ENCODE measurements around the gene GGA3. TPM values are rescaled to one million over a fixed set of nuclear protein-coding genes. Genes with fewer than 3 reads are reported as not detected.
A peak's percentile ranks its signal among the peaks of the same experiment; 100 is the strongest.
"Not testable (repeated sequence)": the region's sequence is repeated elsewhere in the genome, so short reads cannot be mapped to it uniquely, and the experiment has no call there.

GGA3 gene
- 10 to 100 TPM; 72.9 to 76.7 TPM for total RNA-seq

- Mint-ChIP-seq H3K27ac (peak within 1 kb of the TSS; percentile 96), H3K4me3 (peak within 1 kb of the TSS; percentile 88), H3K36me3 (ENCODE audit: low read depth) (peaks cover 41% of the 10 kb centered on the region), H3K27me3 (no peaks in the 10 kb centered on the region), H3K4me1 (peaks cover 48% of the 10 kb centered on the region), H3K9me3 (ENCODE audit: low read depth) (no peaks in the 10 kb centered on the region)
- ChIA-PET POLR2A (interaction anchor here (0.5 to 4.5 kb wide), 17 partner anchors 10 to 255 kb away, joined by 3 to 73 read pairs (median 6); partner anchors contain the start of genes GRB2, MIF4GD, SLC25A19 and SUMO2), CTCF (interaction anchor here (0.6 to 5.5 kb wide), 17 partner anchors 9 to 151 kb away, joined by 3 to 78 read pairs (median 4); partner anchors contain the start of genes GRB2, MIF4GD, NUP85 and SLC25A19)
- ATAC-seq (peak; percentile 91), DNase-seq (peak; percentile 98)
- intact Hi-C loops (cut with DNase I, micrococcal nuclease): loop anchor here (1.0 to 10.0 kb wide), 18 partner anchors 9 to 593 kb away; partner anchors contain the start of genes SLC25A19 (in 2 of the 2), TSEN54 (in 2 of the 2), CASKIN2 (in 1 of the 2) and GRB2 (in 1 of the 2)
Measured at GRCh38 chr17:75261336-75262111, at the start of gene GGA3, which contains the start of gene MRPS7. Gene GGA3 (minus strand): TSS chr17:75261606. CDS start chr17:75261587, 19 bp downstream. Gene MRPS7 (plus strand): TSS chr17:75261879. CDS start chr17:75261901, 22 bp downstream.

GRCh38 chr17:75308732-75309629 lies 47.6 kb upstream of the GGA3 start:
- Mint-ChIP-seq H3K27me3 (no peaks in the 10 kb centered on the region), H3K4me1 (peaks cover 7% of the 10 kb centered on the region), H3K4me3 (no peak overlapping the region), H3K36me3 (ENCODE audit: low read depth) (no peaks in the 10 kb centered on the region), H3K27ac (no peak overlapping the region), H3K9me3 (ENCODE audit: low read depth) (no peaks in the 10 kb centered on the region)
- ChIA-PET CTCF (interaction anchor here (1.2 to 1.4 kb wide), 2 partner anchors 14 to 103 kb away, joined by 4 to 6 read pairs; no protein-coding TSS in a partner anchor), POLR2A (no interaction called here)
- DNase-seq (no peak), ATAC-seq (no peak)
- intact Hi-C loops (cut with DNase I, micrococcal nuclease): no loop called here

- no peaks in the 10 kb centered on the region for H3K9me3 Mint-ChIP-seq (ENCODE audit: low read depth)
- H3K27me3 Mint-ChIP-seq: no peaks in the 10 kb centered on the region
- intact Hi-C loops (cut with DNase I, micrococcal nuclease): no loop called here
- no peaks in the 10 kb centered on the region for H3K36me3 Mint-ChIP-seq (ENCODE audit: low read depth)
- ChIA-PET POLR2A (interaction anchor here (0.7 kb wide), 1 partner anchor 38 kb away, joined by 5 read pairs; no protein-coding TSS in a partner anchor), CTCF (interaction anchor here (1.0 to 1.4 kb wide), 3 partner anchors 8 to 104 kb away, joined by 3 to 6 read pairs (median 4); no protein-coding TSS in a partner anchor)
- ATAC-seq (no peak), DNase-seq (no peak)
- no peak overlapping the region for H3K4me3 Mint-ChIP-seq
- no peak overlapping the region for H3K27ac Mint-ChIP-seq
- H3K4me1 Mint-ChIP-seq: peaks cover 2% of the 10 kb centered on the region
Measured at GRCh38 chr17:75307957-75308731, 46.7 kb upstream of the GGA3 start.

GRCh38 chr17:75301502-75302206 lies 40.2 kb upstream of the GGA3 start:
- CTCF ChIA-PET: interaction anchor here (1.2 to 2.5 kb wide), 2 partner anchors 21 to 95 kb away, joined by 4 to 13 read pairs; no protein-coding TSS in a partner anchor
- Mint-ChIP-seq H3K27ac (no peak overlapping the region), H3K4me3 (no peak overlapping the region), H3K27me3 (no peaks in the 10 kb centered on the region), H3K4me1 (peaks cover 14% of the 10 kb centered on the region), H3K36me3 (ENCODE audit: low read depth) (no peaks in the 10 kb centered on the region), H3K9me3 (ENCODE audit: low read depth) (no peaks in the 10 kb centered on the region)
- DNase-seq: no peak
- POLR2A ChIA-PET: interaction anchor here (0.6 kb wide), 1 partner anchor 12 kb away, joined by 3 read pairs; no protein-coding TSS in a partner anchor
- no peak for ATAC-seq
- intact Hi-C loops (cut with DNase I, micrococcal nuclease): no loop called here

GRCh38 chr17:75301049-75301448 lies 39.6 kb upstream of the GGA3 start:
- intact Hi-C loops (cut with DNase I, micrococcal nuclease): no loop called here

GRCh38 chr17:75300280-75300679 lies 38.9 kb upstream of the GGA3 start:
- CTCF ChIA-PET: interaction anchor here (0.6 to 2.5 kb wide), 4 partner anchors 22 to 283 kb away, joined by 3 to 13 read pairs (median 4); no protein-coding TSS in a partner anchor
- no peaks in the 10 kb centered on the region for H3K27me3 Mint-ChIP-seq

More at GRCh38 chr17:75301049-75301448, 39.6 kb upstream of the GGA3 start:
- ATAC-seq (no peak), DNase-seq (no peak)
- H3K4me1 Mint-ChIP-seq: peaks cover 18% of the 10 kb centered on the region
- no peak overlapping the region for H3K27ac Mint-ChIP-seq
- H3K4me3 Mint-ChIP-seq: no peak overlapping the region
- H3K9me3 Mint-ChIP-seq (ENCODE audit: low read depth): no peaks in the 10 kb centered on the region
- CTCF ChIA-PET: interaction anchor here (2.5 kb wide), 1 partner anchor 21 kb away, joined by 13 read pairs; no protein-coding TSS in a partner anchor
- no peaks in the 10 kb centered on the region for H3K27me3 Mint-ChIP-seq
- no peaks in the 10 kb centered on the region for H3K36me3 Mint-ChIP-seq (ENCODE audit: low read depth)
- POLR2A ChIA-PET: no interaction called here

GRCh38 chr17:75295201-75296158 lies 34.1 kb upstream of the GGA3 start:
- H3K27me3 Mint-ChIP-seq: no peaks in the 10 kb centered on the region
- peak; percentile 83 for ATAC-seq
- no peaks in the 10 kb centered on the region for H3K36me3 Mint-ChIP-seq (ENCODE audit: low read depth)
- peak; percentile 57 for DNase-seq
- ChIA-PET CTCF (interaction anchor here (0.5 to 1.5 kb wide), 12 partner anchors 21 to 599 kb away, joined by 3 to 8 read pairs (median 3); partner anchors contain the start of genes GGA3, MIF4GD, MRPS7 and TMEM94), POLR2A (interaction anchor here (0.6 to 1.0 kb wide), 6 partner anchors 18 to 496 kb away, joined by 3 to 7 read pairs (median 4); no protein-coding TSS in a partner anchor)
- H3K27ac Mint-ChIP-seq: peak overlapping the region; percentile 92
- intact Hi-C loops (cut with DNase I, micrococcal nuclease): loop anchor here (1.0 to 2.0 kb wide), 2 partner anchors 45 to 110 kb away; partner anchors contain the start of gene GRB2 (in 1 of the 2)
- no peaks in the 10 kb centered on the region for H3K9me3 Mint-ChIP-seq (ENCODE audit: low read depth)
- peaks cover 43% of the 10 kb centered on the region for H3K4me1 Mint-ChIP-seq
- peak overlapping the region; percentile 5 for H3K4me3 Mint-ChIP-seq

More at GRCh38 chr17:75300280-75300679, 38.9 kb upstream of the GGA3 start:
- Mint-ChIP-seq H3K36me3 (ENCODE audit: low read depth) (no peaks in the 10 kb centered on the region), H3K4me1 (peaks cover 25% of the 10 kb centered on the region), H3K27ac (no peak overlapping the region), H3K9me3 (ENCODE audit: low read depth) (no peaks in the 10 kb centered on the region), H3K4me3 (no peak overlapping the region)
- no peak for DNase-seq
- intact Hi-C loops (cut with DNase I, micrococcal nuclease): no loop called here
- no peak for ATAC-seq
- POLR2A ChIA-PET: no interaction called here

- Mint-ChIP-seq H3K4me1 (peaks cover 47% of the 10 kb centered on the region), H3K27ac (peak overlapping the region; percentile 25)
- H3K27me3 Mint-ChIP-seq; DNase-seq; ATAC-seq; POLR2A ChIA-PET; H3K9me3 Mint-ChIP-seq (ENCODE audit: low read depth); intact Hi-C loops (cut with DNase I, micrococcal nuclease); H3K36me3 Mint-ChIP-seq (ENCODE audit: low read depth); H3K4me3 Mint-ChIP-seq: not testable (repeated sequence)
- CTCF ChIA-PET: interaction anchor here (0.7 to 1.4 kb wide), 4 partner anchors 22 to 136 kb away, joined by 3 to 7 read pairs (median 3); partner anchors contain the start of gene MIF4GD
Measured at GRCh38 chr17:75292810-75293448, 31.5 kb upstream of the GGA3 start.
